Measurements from ENCODE around the gene KMT5B. TPM values are rescaled to one million over a fixed set of nuclear protein-coding genes. Genes with fewer than 3 reads are reported as not detected.

The KMT5B gene
- total RNA-seq, 1 donor from 2014 or later: 38.0 TPM

DNA sequence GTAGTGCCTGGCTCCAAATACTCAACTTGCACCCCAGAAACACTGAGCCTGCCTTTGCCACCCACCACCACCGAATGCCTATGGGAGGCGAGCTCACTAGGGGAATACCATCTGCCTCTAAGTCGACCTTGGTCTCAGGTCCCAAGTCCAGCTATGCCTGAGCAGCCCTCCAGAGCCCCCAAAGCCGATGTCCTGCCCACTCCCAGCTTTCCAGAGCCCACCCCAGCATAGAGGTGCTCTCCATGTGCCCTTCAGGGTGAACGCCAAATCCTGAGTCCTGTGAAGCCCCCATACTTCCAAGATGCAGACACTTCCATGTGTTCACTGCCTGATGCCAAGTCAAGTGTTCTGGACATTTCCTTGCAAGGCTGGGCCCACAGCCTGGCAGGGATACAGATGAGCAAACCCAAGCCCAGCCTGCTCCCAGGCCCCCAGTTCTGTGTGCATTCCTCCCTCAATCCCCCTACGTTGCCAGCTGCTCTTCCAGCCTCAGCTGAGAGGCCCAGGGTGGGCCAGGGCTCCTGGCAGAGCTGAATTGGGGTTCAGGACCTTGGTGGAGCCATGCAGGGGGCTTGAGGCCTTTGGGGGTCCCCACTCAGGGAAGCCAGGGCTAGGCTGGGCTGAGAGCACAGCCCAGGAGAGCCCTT, 2.6 kb upstream of the KMT5B start:
- DNase-seq (ENCODE audit: low read depth): no peak
- peak overlapping the region; percentile 50 for H3K4me3 Mint-ChIP-seq (ENCODE audit: unreplicated experiment)
- no peaks in the 10 kb centered on the region for H3K9me3 Mint-ChIP-seq (ENCODE audit: unreplicated experiment)
- no peak overlapping the region for H3K27ac Mint-ChIP-seq (ENCODE audit: unreplicated experiment)
- H3K27ac ChIP-seq (ENCODE audit: low read depth, low read length): no peak overlapping the region
- no peak overlapping the region for H2AFZ ChIP-seq (ENCODE audit: low read depth, low read length)
- peaks cover 11% of the 10 kb centered on the region for H3K4me1 Mint-ChIP-seq (ENCODE audit: low read depth, unreplicated experiment)
- FAIRE-seq: no peak
- H3K9ac ChIP-seq (ENCODE audit: low read length): no peak overlapping the region
- H3K36me3 Mint-ChIP-seq (ENCODE audit: low read depth, unreplicated experiment): no peaks in the 10 kb centered on the region
- peaks cover 8% of the 10 kb centered on the region for H3K27me3 Mint-ChIP-seq (ENCODE audit: low read depth, unreplicated experiment)
- H3K9me3 ChIP-seq (ENCODE audit: insufficient read depth, low read depth, low read length): no peaks in the 10 kb centered on the region
- TF ChIP-seq EZH2 (IDR thresholded peaks at IDR 0.05; ENCODE audit: insufficient read depth, low read length) (no peak), CTCF (IDR thresholded peaks at IDR 0.05; ENCODE audit: insufficient read depth, low read depth, low read length) (no peak)
- H3K27me3 ChIP-seq (ENCODE audit: insufficient read depth, low read length): peaks cover 8% of the 10 kb centered on the region
- no peaks in the 10 kb centered on the region for H3K36me3 ChIP-seq (ENCODE audit: insufficient read depth, low read length)
- peaks cover 11% of the 10 kb centered on the region for H3K4me1 ChIP-seq (ENCODE audit: insufficient read depth, low read length)
- H3K4me3 ChIP-seq (ENCODE audit: insufficient read depth, low read depth, low read length): no peak overlapping the region
- H3K79me2 ChIP-seq (ENCODE audit: insufficient read depth, low read length): peaks cover 20% of the 10 kb centered on the region
- H3K4me2 ChIP-seq (ENCODE audit: low read length): no peak overlapping the region
- H4K20me1 ChIP-seq (ENCODE audit: insufficient read depth, low read length): peaks cover 19% of the 10 kb centered on the region

DNA sequence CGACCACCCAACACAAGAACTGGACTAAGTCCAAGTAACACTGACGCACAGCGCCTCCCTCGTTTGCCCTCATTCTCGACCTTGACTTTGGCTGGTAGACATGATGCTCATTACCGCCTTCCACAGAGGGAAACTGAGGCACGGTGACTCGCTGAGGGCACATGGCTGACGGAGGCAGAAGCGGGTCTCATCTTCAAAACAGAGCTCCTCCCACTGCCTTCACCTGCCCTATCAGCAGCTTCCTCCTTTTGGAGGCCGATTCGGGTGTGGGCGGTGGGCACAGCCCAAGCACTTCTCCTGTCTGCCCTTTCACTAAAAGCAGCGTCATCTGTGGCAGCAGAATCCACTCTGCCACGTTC, 2.0 kb upstream of the KMT5B start:
- H3K27ac Mint-ChIP-seq (ENCODE audit: unreplicated experiment): peak overlapping the region; percentile 41
- peaks cover 26% of the 10 kb centered on the region for H3K79me2 ChIP-seq (ENCODE audit: insufficient read depth, low read length)
- DNase-seq (ENCODE audit: low read depth): no peak
- no peak overlapping the region for H3K4me3 ChIP-seq (ENCODE audit: insufficient read depth, low read depth, low read length)
- H3K36me3 Mint-ChIP-seq (ENCODE audit: low read depth, unreplicated experiment): no peaks in the 10 kb centered on the region
- H3K4me2 ChIP-seq (ENCODE audit: low read length): peak overlapping the region; percentile 97
- peaks cover 11% of the 10 kb centered on the region for H3K4me1 Mint-ChIP-seq (ENCODE audit: low read depth, unreplicated experiment)
- H3K9me3 Mint-ChIP-seq (ENCODE audit: unreplicated experiment): no peaks in the 10 kb centered on the region
- no peak overlapping the region for H2AFZ ChIP-seq (ENCODE audit: low read depth, low read length)
- H4K20me1 ChIP-seq (ENCODE audit: insufficient read depth, low read length): peaks cover 25% of the 10 kb centered on the region
- peaks cover 8% of the 10 kb centered on the region for H3K27me3 Mint-ChIP-seq (ENCODE audit: low read depth, unreplicated experiment)
- H3K9me3 ChIP-seq (ENCODE audit: insufficient read depth, low read depth, low read length): no peaks in the 10 kb centered on the region
- no peak overlapping the region for H3K9ac ChIP-seq (ENCODE audit: low read length)
- H3K36me3 ChIP-seq (ENCODE audit: insufficient read depth, low read length): no peaks in the 10 kb centered on the region
- no peak overlapping the region for H3K27ac ChIP-seq (ENCODE audit: low read depth, low read length)
- no peak for FAIRE-seq
- H3K4me3 Mint-ChIP-seq (ENCODE audit: unreplicated experiment): peak overlapping the region; percentile 58
- H3K4me1 ChIP-seq (ENCODE audit: insufficient read depth, low read length): peaks cover 11% of the 10 kb centered on the region
- peaks cover 8% of the 10 kb centered on the region for H3K27me3 ChIP-seq (ENCODE audit: insufficient read depth, low read length)
- no peak for TF ChIP-seq CTCF (IDR thresholded peaks at IDR 0.05; ENCODE audit: insufficient read depth, low read depth, low read length)
- TF ChIP-seq EZH2 (IDR thresholded peaks at IDR 0.05; ENCODE audit: insufficient read depth, low read length): no peak

All from astrocyte (in vitro differentiated cells and primary cell).